HepG2 (cell line): Measurements from ENCODE around the gene MPI. TPM values are rescaled to one million over a fixed set of nuclear protein-coding genes. Genes with fewer than 3 reads are reported as not detected.

Experiments used
- ATF1 ChIP-seq: IDR thresholded peaks from 2 replicates; pipeline ENCODE4 v1.6.1; 2016; ENCODE audit warnings: mild to moderate bottlenecking, control low read depth
- DBP ChIP-seq: sonication (generic); formaldehyde crosslinking; IDR thresholded peaks from 2 replicates; pipeline ENCODE4 v1.4.0; 2020; ENCODE audit warnings: missing genetic modification reagents; ENCODE audit errors: not compliant biosample characterization
- MAF1 ChIP-seq: sonication (generic); formaldehyde crosslinking; IDR thresholded peaks from 2 replicates; pipeline ENCODE4 v1.5.0; 2020; ENCODE audit warnings: missing genetic modification reagents, borderline replicate concordance
- NPAS2 ChIP-seq: sonication (generic); formaldehyde crosslinking; IDR thresholded peaks from 2 replicates; pipeline ENCODE4 v1.8.0; 2022; ENCODE audit warnings: mild to moderate bottlenecking, missing genetic modification reagents, borderline replicate concordance
- PITX1 ChIP-seq: sonication (generic); formaldehyde crosslinking; IDR thresholded peaks from 2 replicates; pipeline ENCODE4 v1.5.1; 2020; ENCODE audit warnings: mild to moderate bottlenecking, missing genetic modification reagents
- ZMYM3 ChIP-seq: sonication (generic); formaldehyde crosslinking; IDR thresholded peaks from 2 replicates; pipeline ENCODE4 v1.5.1; 2020; ENCODE audit warnings: mild to moderate bottlenecking, missing genetic modification reagents
- ZNF558 ChIP-seq: sonication (generic); formaldehyde crosslinking; IDR thresholded peaks from 2 replicates; pipeline ENCODE4 v1.9.0; 2022; ENCODE audit warnings: mild to moderate bottlenecking, missing genetic modification reagents, borderline replicate concordance
- ZNF672 ChIP-seq: sonication (generic); formaldehyde crosslinking; IDR thresholded peaks from 2 replicates; pipeline ENCODE4 v1.8.1; 2022; ENCODE audit warnings: missing genetic modification reagents
- ZNF761 ChIP-seq: sonication (generic); formaldehyde crosslinking; conservative IDR thresholded peaks from 2 replicates; pipeline ENCODE4 v1.4.0; 2020; ENCODE audit warnings: mild to moderate bottlenecking, missing genetic modification reagents
- polyA plus RNA-seq, 8 experiments: library from polyadenylated mRNA; depleted of rRNA in 3 of 8; stranded (reverse) in 7 of 8; unstranded in 1 of 8; fragments of >200 nt; fragmentation: Illumina TruSeq in 4 of 8; extraction: Trizol in 4 of 8; gene quantifications; 2 replicates each; pipeline versions ENCODE4 v1.2.1 to v1.2.3, GENCODE V29; 2011 to 2016; ENCODE audit warnings: low read depth in 4 of 8, missing spikeins in 1 of 8, mixed read lengths in 1 of 8; ENCODE audit not compliant: insufficient read depth in 1 of 8
- total RNA-seq, 5 experiments: library from RNA; depleted of rRNA; stranded (reverse); fragments of >200 nt; fragmentation: Illumina TruSeq; extraction: Trizol; gene quantifications; 2 replicates each; pipeline ENCODE4 v1.2.3, GENCODE V29; 2016; ENCODE audit warnings: low read depth in 1 of 5
- TF ChIP-seq, protein P1 (sequence below), 2 experiments: sonication (generic) in 1 of 2; formaldehyde crosslinking in 1 of 2; IDR thresholded peaks; 2 replicates each; pipeline versions ENCODE4 v1.6.1 to v1.9.0; 2014 to 2022; ENCODE audit warnings: antibody characterized with exemption in 1 of 2, borderline replicate concordance in 1 of 2, inconsistent platforms in 1 of 2, low read depth in 1 of 2, missing genetic modification reagents in 1 of 2
- TF ChIP-seq, protein P2 (sequence below): sonication (generic); formaldehyde crosslinking; IDR thresholded peaks from 2 replicates; pipeline ENCODE4 v1.4.0; 2020; ENCODE audit warnings: missing genetic modification reagents
- TF ChIP-seq, protein P3 (sequence below): sonication (generic); formaldehyde crosslinking; IDR thresholded peaks from 2 replicates; pipeline ENCODE4 v1.4.0; 2020; ENCODE audit warnings: missing genetic modification reagents
- TF ChIP-seq, protein P4 (sequence below): sonication (generic); formaldehyde crosslinking; conservative IDR thresholded peaks from 2 replicates; pipeline ENCODE4 v1.8.0; 2022; ENCODE audit warnings: low read depth, missing genetic modification reagents
- TF ChIP-seq, protein P5 (sequence below): sonication (generic); formaldehyde crosslinking; IDR thresholded peaks from 2 replicates; pipeline ENCODE4 v1.5.1; 2020; ENCODE audit warnings: mild to moderate bottlenecking, missing genetic modification reagents, moderate library complexity

The MPI gene
- total and polyA plus RNA-seq, 2 of the 13 experiments (the other 11 are each of a cell fraction or from before 2014, with no cell fraction given), result 36.9 to 63.5 TPM

- TF ChIP-seq, protein P1, sequence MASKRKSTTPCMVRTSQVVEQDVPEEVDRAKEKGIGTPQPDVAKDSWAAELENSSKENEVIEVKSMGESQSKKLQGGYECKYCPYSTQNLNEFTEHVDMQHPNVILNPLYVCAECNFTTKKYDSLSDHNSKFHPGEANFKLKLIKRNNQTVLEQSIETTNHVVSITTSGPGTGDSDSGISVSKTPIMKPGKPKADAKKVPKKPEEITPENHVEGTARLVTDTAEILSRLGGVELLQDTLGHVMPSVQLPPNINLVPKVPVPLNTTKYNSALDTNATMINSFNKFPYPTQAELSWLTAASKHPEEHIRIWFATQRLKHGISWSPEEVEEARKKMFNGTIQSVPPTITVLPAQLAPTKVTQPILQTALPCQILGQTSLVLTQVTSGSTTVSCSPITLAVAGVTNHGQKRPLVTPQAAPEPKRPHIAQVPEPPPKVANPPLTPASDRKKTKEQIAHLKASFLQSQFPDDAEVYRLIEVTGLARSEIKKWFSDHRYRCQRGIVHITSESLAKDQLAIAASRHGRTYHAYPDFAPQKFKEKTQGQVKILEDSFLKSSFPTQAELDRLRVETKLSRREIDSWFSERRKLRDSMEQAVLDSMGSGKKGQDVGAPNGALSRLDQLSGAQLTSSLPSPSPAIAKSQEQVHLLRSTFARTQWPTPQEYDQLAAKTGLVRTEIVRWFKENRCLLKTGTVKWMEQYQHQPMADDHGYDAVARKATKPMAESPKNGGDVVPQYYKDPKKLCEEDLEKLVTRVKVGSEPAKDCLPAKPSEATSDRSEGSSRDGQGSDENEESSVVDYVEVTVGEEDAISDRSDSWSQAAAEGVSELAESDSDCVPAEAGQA (IDR thresholded peaks at IDR 0.05; ENCODE audit: low read depth), result peak; percentile 42; the same call in 1 of the 2 replicates
- TF ChIP-seq, protein P1 (CRISPR knock-in tag; IDR thresholded peaks at IDR 0.05; ENCODE audit: borderline replicate concordance), result 0 out of 2 replicates have a peak, but pooled peaks have one; percentile 33
- TF ChIP-seq DBP, result peak; percentile 34
- TF ChIP-seq, protein P2, sequence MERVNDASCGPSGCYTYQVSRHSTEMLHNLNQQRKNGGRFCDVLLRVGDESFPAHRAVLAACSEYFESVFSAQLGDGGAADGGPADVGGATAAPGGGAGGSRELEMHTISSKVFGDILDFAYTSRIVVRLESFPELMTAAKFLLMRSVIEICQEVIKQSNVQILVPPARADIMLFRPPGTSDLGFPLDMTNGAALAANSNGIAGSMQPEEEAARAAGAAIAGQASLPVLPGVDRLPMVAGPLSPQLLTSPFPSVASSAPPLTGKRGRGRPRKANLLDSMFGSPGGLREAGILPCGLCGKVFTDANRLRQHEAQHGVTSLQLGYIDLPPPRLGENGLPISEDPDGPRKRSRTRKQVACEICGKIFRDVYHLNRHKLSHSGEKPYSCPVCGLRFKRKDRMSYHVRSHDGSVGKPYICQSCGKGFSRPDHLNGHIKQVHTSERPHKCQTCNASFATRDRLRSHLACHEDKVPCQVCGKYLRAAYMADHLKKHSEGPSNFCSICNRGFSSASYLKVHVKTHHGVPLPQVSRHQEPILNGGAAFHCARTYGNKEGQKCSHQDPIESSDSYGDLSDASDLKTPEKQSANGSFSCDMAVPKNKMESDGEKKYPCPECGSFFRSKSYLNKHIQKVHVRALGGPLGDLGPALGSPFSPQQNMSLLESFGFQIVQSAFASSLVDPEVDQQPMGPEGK, result no peak; the same call in 1 of the 2 replicates
- TF ChIP-seq ZNF761 (CRISPR knock-in tag), result no peak
- TF ChIP-seq, protein P3, sequence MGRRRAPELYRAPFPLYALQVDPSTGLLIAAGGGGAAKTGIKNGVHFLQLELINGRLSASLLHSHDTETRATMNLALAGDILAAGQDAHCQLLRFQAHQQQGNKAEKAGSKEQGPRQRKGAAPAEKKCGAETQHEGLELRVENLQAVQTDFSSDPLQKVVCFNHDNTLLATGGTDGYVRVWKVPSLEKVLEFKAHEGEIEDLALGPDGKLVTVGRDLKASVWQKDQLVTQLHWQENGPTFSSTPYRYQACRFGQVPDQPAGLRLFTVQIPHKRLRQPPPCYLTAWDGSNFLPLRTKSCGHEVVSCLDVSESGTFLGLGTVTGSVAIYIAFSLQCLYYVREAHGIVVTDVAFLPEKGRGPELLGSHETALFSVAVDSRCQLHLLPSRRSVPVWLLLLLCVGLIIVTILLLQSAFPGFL (CRISPR knock-in tag), result no peak
- no peak for TF ChIP-seq ZNF558 (CRISPR knock-in tag)
- peak; percentile 69 for TF ChIP-seq ATF1 (CRISPR knock-in tag)
- no peak for TF ChIP-seq NPAS2
- peak; percentile 88; the same call in 1 of the 2 replicates for TF ChIP-seq MAF1 (CRISPR knock-in tag)
- TF ChIP-seq PITX1 (CRISPR knock-in tag), result peak; percentile 98
- no peak for TF ChIP-seq ZNF672
- TF ChIP-seq, protein P4, sequence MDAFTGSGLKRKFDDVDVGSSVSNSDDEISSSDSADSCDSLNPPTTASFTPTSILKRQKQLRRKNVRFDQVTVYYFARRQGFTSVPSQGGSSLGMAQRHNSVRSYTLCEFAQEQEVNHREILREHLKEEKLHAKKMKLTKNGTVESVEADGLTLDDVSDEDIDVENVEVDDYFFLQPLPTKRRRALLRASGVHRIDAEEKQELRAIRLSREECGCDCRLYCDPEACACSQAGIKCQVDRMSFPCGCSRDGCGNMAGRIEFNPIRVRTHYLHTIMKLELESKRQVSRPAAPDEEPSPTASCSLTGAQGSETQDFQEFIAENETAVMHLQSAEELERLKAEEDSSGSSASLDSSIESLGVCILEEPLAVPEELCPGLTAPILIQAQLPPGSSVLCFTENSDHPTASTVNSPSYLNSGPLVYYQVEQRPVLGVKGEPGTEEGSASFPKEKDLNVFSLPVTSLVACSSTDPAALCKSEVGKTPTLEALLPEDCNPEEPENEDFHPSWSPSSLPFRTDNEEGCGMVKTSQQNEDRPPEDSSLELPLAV (CRISPR knock-in tag), result no peak
- peak; percentile 72 for TF ChIP-seq ZMYM3 (CRISPR knock-in tag)
- TF ChIP-seq, protein P5, sequence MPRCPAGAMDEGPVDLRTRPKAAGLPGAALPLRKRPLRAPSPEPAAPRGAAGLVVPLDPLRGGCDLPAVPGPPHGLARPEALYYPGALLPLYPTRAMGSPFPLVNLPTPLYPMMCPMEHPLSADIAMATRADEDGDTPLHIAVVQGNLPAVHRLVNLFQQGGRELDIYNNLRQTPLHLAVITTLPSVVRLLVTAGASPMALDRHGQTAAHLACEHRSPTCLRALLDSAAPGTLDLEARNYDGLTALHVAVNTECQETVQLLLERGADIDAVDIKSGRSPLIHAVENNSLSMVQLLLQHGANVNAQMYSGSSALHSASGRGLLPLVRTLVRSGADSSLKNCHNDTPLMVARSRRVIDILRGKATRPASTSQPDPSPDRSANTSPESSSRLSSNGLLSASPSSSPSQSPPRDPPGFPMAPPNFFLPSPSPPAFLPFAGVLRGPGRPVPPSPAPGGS (CRISPR knock-in tag), result no peak
Observed at GRCh38 chr15:74889883-74890664, at the start of gene MPI (continued).
